Measurements from ENCODE around the gene SIRPB1. TPM values are rescaled to one million over a fixed set of nuclear protein-coding genes. Genes with fewer than 3 reads are reported as not detected.
"Not testable (repeated sequence)": the region's sequence is repeated elsewhere in the genome, so short reads cannot be mapped to it uniquely, and the experiment has no call there.

SIRPB1 gene
- total RNA-seq: 0.40 TPM

DNA sequence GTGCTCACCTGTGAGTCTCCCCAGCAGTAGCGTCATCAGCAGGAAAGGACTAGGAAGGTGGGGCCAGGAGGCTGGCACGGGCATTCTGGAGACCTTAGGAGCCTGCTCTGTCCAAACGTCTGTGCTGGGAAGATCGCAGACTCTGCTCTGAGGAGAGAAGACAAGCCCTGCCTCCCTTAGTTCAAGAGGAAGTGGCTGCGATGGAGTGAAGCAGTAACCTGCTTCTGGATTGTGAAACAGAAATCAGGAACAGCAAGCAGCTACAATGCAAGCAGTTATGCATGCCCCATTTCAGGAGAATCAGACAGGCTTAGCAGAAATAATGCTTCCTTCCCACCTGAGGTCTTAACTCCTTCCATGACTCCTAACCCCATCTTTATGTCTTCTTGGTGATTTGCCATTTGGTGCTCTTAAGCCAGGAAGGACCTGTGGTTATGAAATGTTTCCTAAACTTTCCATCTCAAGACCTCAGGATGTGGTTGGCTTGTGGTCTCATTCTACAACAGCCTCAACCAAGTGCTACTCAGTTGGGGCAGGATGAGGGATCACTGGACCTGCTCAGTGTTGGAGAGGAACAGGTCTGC is at the start of gene SIRPB1:
Gene SIRPB1 (minus strand): TSS at position 149 of the 584 bp plus-strand sequence. CDS start 65 bp downstream, at position 84.
- DNase-seq (ENCODE audit: low spot score): no peak
- peak; percentile 34 for ATAC-seq

DNA sequence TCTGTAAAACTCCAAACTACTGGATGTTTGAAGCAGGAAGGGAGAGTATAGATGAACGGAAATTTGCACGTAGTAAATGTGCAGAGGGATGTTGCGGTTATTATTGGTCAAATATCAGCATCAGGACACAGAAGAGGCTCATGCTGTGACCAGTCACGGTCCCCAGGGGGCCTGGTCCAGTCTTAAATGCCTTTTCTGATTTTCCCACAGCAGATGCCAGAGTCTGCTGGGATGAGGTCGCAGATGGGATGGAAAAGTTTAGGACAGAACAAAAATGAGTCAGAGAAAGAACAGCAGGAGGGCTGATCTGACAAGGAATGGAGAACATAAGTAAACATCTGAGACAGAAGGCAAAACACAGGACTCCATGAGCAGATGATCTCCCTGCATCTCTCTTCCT is 49.5 kb upstream of the SIRPB1 start:
- DNase-seq (ENCODE audit: low spot score) (no peak), ATAC-seq (no peak)

DNA sequence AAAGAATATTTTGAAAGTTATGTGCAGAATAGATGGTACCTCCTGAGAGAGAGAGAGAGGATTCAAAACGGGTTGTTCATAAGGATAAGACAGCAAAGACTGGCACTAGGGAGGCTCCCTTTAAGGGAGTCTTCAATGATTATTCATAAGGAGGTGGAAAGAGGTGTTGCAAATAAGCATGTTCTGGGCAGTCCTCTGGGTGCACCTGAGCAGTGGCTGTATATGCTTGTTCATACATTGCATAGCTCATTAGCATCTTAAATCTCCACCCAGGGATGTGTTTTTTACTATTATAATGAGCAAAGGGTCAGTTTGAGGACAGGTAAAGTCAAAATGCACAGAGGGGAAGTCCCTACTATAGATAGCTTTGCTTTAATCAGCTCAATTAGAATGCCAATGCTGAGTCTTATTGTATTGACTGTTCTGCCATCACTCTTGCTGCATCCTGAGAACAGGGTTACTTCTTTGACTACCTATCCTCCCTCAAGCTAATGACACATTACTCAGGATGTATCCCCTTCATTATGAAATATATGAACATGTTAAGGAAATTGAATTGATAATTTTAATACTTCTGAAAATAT is 47.8 kb upstream of the SIRPB1 start:
- ATAC-seq: no peak
- no peak for DNase-seq (ENCODE audit: low spot score)

DNA sequence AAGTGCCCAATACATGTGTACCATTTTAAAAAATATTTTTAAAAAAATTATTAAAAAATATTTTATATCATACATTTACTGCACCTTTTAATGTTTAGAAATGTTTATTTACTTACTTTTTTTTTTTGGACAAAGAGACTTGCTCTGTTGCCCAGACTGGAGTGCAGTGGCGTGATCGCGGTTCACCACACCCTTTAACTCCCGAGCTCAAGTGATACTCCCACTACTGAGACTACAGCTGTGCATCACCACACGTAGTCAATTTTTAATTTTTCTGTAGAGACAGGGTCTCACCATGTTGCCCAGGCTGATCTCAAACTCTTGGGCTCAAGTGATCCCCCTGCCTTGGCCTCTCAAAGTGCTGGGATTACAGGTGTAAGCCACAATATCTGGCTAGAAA is 47.0 kb upstream of the SIRPB1 start:
- ATAC-seq (no peak), DNase-seq (ENCODE audit: low spot score) (no peak)

DNA sequence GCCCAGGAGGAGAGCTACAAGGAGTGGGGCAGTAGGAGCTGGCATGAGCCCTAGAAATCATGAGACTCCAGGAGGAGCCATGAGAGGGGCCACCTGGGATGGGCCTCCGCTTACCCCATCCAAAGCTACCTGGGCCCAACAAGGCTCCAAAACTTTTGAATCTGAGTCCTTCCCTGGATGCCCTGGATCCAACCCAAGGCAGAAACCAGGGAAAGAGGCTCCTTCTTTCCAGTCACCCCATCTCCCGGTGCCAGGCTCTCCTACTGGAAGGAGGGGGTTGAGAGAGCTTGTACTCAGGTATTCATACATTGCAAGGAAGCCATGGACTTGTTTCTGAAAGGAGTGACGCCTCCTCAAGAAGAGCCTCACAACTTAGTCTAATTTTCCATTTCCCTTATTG is 45.5 kb upstream of the SIRPB1 start:
- DNase-seq (ENCODE audit: low spot score): no peak
- ATAC-seq: no peak

DNA sequence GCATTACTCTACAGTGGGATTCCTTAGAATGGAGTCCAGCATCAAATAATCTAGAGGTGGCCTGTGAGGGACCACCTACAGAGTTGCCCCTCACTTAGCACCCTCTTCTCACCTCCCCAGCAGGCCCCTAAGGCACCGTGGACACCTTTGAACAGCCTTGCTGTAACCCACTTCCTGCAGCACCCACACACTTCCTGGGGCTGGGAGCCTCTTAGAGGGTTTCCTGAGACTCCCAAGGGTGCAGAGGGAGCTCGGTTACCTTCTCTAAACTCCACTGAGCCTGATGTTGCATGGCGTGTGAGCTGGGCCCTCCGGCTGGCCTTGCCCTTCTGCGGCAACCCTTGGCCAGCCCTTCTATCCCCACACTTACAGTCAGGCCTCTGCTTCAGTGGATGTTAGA is 45.1 kb upstream of the SIRPB1 start:
- no peak for ATAC-seq
- no peak for DNase-seq (ENCODE audit: low spot score)

DNA sequence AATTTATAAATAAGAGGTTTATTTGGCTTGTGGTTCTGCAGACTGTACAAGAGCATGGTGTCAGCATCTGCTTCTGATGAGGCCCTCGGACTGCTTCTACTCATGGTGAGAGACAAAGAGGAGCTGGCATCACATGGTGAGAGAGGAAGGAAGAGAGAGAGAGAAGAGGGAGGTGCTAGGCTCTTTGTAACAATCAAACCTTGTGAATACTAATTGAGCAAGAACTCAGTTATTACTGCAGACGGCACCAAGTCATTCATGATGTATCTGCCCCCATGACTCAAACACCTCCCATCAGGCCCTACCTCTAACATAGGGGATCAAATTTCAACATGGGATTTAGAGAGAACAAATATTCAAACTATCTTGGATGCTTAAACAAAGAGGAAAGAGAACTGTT is 44.1 kb upstream of the SIRPB1 start:
- DNase-seq (ENCODE audit: low spot score) (no peak), ATAC-seq (no peak)

DNA sequence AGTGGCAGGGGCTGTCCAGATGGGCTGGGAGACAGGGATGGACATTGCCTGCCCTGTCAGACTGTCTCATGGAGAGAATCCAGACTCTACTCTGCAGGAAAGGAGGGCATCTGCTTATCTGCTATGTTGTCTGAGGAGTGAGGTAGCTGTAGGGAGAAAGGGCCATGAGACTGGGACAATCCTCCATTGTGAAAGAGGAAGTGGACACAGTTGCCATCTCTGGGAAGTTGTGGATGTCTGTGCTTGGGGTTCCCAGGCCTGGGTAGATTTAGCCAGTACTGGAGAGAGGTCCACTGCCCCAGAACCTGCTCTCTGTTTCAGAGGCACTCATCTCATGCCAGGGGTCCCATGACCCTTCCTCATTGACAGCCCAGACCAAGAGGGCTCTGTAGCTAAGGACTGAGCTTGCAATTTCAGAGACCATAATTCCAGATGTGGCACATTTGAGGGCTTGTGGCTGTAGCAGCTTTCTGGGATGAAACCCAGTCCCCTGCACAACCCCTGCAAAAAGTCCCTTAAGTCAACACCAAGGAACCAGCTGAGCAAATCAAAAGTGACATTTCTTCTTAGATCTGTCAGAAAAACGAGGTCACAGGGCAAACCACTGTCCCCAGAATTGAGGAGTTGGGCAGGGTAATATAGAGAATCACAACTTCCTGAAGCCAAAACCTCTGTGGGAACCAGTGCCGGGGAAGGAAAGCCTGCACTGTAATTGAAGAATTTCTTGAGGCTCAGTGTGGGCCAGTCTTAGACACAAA is 41.9 kb upstream of the SIRPB1 start:
- ATAC-seq: no peak
- no peak for DNase-seq (ENCODE audit: low spot score)

DNA sequence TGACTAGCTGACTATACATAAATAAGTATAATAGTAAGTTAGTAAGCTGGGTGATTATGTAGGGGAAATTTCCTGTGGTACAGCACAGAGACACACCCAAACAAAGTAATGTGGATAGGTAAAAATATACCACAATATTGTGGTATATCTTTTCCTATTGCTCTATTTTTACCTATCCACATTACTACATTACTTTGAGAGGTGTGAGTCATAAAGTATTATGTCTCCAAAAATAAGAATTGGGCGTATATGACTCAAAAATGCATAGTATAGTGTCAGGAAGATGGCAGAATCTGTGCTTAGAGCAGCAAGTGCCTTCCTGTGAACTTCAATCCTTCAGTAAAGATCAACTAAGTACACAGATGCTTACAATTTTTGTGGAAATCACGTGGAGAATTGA is 40.4 kb upstream of the SIRPB1 start:
- ATAC-seq (no peak), DNase-seq (ENCODE audit: low spot score) (no peak)

DNA sequence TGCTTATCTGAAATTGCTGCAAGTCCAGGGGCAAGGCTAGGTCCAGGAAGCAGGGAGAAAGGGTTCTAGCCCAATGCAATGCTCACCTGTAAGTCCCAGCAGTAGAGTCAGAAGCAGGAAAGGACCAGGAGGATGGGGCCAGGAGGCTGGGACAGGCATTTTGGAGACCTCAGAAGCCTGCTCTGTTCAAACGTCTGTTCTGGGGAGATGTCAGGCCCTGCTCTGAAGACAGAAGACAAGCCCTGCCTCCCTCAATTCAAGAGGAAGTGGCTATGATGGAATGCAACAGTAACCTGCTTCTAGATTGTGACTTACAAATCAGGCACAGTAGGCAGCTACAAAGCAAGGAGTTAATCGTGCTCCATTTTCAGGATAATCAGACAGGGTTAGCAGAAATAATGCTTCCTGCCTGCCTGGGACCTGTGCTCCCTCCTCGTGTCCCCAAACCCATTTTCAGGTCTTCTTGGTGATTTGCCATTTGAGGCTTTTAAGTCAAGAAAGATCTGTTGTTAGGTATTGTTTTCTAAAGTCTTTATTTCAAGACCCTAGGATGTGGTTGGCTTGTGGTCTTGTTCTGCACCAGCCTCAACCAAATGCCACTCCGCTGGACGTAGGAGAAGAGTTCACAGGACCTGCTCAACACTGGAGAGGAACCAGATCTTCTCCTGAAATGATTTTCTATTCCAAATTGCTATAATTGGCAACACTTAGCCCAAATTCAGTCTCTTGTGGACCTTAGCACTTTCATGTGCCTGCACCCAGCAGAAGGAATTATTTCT is 37.9 kb upstream of the SIRPB1 start, which contains the start of gene SIRPG:
Gene SIRPG (minus strand): TSS at position 224 of the 779 bp plus-strand sequence. CDS start 65 bp downstream, at position 159.
- no peak for ATAC-seq
- no peak for DNase-seq (ENCODE audit: low spot score)

DNA sequence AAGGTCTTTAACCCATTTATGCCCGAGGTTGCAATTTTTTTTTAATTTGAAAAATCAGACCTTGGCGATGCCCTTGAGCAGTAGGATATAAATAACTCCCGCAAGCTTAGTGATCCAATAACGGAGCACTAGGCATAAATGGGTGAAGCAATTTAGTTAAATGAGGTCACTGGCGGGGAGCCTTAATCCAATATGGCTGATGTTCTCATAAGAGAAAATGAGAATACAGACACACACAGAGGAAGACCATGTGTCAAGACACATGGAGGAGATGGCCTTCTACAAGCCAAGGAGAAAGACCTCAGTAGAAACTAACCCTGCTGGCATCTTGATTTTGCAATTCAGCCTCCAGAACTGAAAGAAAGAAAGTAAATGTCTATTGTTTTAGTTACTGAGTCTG is 37.0 kb upstream of the SIRPB1 start:
- no peak for ATAC-seq
- no peak for DNase-seq (ENCODE audit: low spot score)

DNA sequence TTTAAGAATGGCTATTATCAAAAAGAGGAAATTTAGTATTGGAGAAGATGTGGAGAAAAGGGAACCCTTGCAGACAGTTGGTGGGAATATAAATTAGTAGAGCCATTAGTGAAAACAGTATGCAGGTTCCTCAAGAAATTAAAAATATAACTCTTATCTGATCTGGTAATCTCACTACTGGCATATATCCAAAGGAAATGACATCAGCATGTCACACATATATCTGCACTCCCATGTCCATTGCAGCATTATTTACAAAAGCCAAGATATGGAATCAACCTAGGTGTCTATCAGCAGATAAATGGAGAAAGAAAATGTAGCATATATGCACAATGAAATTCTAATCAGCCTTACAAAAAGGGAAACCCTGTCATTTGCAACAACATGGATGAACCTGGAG is 35.2 kb upstream of the SIRPB1 start:
- no peak for DNase-seq (ENCODE audit: low spot score)
- ATAC-seq: no peak

DNA sequence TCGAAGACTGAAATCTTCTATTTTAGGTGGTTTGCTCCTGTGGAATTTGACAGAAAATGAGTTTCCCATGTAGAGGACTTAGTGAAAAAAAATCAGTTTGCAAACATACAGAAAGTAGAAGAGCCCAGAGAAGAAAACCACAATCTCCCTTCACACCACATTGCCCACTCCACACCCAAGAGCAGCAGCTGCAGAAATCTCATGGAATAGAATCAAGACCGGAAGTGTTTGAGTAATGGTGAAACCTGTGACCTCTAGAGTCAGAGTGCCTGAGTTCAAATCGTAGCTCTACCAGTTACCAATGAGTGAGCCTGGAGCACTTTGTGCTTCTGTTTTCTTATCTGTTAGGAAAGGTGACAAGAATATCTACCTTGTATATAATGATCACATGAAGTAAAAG is 33.2 kb upstream of the SIRPB1 start:
- no peak for DNase-seq (ENCODE audit: low spot score)
- ATAC-seq: no peak

DNA sequence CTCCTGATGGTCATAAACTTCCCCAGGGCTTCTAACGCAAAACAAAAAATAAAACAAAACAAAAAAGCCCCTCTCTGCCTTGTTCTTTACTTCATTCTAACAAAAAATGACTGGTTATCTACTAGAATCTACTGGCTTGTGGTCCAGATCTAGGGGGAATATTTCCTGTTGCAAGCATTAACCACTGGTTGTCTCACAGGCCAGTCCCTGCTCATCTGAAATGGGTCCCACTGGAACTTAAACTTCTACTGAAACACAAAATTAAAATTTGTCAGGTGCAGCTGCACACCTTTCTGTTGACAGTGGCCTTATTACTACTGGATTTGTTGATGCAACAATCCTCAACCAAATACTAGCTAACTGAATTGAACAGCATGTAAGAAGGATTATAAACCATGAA is 32.3 kb upstream of the SIRPB1 start:
- DNase-seq (ENCODE audit: low spot score): no peak
- no peak for ATAC-seq

DNA sequence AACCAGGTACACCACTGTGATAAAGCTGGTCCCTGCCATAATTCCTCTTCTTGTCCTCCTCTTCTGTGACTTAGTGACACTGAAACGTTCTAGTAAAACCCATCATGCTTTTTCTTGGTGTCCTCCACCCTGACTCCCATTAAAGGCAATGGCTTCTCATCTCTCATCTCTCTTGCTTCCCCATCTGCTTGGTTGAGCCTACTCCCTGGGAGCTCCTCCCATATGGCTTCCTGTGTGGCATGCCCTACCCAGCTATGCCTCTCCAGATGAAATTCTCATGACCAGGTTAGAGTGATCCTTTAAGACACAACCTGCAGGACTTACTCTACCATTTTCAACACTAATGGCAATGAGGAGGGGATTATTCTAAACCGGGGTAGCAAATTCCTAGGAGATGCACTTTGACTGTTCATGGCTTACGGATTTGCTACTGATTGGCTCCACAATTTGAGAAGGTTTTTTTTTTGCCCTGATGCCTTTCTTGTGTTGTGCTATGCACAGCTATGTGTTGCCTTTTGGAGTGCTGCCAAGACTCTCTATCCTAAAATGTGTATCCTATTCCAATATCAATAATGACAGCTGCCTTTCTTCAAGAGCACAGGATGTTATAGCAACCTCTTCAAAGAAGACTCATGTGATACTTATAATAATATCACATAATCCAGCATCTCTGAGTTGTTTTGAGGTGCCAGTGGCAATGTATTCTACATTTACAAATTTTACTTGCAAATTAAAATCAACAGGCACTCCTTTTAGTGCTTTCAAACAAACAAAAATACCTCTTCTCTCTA is 31.7 kb upstream of the SIRPB1 start:
- no peak for DNase-seq (ENCODE audit: low spot score)
- ATAC-seq: no peak

DNA sequence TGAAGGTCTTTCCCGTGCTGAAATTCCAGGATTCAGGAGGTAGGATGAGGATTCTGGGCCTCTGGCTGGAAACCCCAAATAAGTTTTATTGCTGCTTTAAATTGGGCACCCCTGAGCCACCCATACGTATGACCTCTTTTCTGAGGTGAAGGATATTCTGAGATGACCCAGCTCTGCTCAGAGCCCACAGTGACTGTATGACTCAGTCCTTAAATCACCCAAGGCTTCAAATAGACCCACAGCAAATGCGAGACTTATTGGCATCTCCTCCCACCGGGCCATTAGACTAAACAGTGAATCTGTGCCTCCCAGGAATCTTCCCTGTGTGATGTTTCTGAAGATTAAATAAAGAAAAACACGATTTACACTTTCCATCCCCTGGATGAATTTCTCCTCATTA is 28.3 kb upstream of the SIRPB1 start:
- DNase-seq (ENCODE audit: low spot score) (no peak), ATAC-seq (no peak)

DNA sequence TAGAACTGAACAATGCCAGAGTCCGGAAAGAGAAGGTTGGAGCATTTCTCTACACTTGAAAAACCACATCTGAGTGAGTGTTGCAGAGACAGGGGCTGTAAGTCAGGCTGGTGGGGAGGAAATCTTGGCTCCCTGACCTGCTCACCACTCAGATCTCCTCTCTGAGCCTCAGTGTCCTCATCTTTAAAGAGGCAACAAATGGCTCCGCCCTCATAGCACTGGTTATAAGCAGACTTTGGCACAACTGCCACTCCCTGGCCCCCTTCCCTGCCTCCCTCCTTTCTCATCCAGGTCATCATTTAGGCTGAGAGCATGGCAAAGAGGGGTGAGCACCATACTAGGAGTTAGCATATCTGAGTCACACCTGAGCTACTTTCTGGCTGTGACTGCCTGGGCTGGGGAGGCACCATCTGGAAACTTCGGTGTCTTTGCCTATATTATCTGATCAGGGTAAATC is 27.2 kb upstream of the SIRPB1 start:
- no peak for ATAC-seq

DNA sequence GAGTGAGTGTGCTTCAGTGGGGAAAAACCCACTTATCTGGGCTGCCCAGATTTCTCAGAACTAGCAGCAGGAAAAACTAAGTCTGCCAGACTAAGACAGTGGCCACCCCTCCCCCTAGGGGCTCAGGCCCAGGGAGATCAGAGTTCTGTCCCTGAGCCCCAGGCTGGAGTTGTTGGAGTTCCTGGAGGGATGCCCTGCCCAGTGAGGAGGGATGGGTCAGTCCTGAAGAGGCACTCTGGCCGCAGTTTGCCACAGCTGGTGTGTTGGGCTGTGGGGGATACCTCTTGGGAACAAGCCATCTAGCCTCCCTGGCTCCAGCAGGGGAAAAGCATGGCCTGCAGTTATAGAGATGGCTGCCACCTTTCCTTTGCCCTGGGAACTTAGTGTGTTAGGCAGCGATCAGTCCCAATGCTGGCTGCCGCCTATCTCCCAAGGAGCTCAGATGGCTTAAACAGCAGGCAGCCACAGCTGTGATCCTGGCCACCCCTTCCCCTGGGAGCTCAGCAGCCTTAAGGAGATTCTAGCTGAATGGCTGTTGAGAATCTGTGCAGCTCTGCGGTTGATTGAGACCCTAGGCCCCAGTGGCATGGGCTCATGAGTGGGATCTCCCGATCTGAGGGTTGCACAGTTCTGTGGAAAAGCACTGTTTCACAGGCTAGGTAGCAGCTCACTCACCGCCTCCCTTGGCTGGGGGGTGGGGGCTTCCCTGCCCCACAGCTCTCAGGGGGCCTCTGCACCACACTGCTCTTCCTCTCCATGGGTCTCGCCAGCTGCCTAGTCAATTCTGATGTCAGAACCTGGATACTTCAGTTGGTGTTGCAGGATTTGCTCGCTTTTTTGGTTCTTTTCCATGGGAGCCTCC is 24.5 kb upstream of the SIRPB1 start:
- ATAC-seq (no peak), DNase-seq (ENCODE audit: low spot score) (no peak)

More for the DNA sequence above, 27.2 kb upstream of the SIRPB1 start:
- DNase-seq (ENCODE audit: low spot score): no peak

DNA sequence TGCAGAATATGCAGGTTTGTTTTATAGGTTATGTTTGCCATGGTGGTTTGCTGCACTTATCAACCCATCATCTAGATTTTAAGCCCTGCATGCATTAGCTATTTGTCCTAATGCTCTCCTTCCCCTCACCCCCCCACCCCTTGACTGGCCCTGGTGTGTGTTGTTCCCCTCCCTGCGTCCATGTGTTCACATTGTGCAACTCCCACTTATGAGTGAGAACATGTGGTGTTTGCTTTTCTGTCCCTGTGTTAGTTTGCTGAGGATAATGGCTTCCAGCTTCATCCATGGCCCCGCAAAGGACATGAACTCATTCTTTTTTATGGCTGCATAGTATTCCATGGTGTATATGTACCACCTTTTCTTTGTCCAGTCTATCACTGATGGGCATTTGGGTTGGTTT is 18.8 kb upstream of the SIRPB1 start:
- not testable (repeated sequence) for DNase-seq (ENCODE audit: low spot score); ATAC-seq

DNA sequence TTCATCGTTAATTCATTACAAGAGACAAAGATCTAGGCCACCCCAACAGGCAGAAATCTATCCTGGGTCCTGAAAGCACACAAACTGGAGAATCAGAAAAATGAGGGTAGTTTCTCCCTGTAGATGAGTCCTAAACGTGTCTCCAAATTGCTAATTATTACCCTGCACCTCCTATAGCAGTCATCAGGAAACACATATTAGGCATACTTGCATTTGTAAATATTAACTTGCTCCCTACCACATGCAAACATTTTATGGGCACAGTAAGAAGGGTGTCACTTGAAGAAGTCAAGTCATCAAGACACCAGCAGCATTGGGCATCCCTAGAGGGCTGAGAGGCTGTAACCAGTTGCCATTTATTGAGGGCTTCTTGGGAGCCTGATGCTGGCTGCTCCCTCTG is 17.9 kb upstream of the SIRPB1 start:
- ATAC-seq (no peak), DNase-seq (ENCODE audit: low spot score) (no peak)

All from left lobe of liver (tissue), 2 donors.